DMS53 treated with DMSO at 0.1 percent for 48 hours (cell line): ENCODE data around the gene DSP.
A peak's percentile ranks its signal among the peaks of the same experiment; 100 is the strongest.

ENCODE experiments used
- DNase-seq: peaks from one replicate; lab custom pipeline; 2025; ENCODE audit not compliant: unreplicated experiment; lab: John Stamatoyannopoulos, UW

DSP gene

DNA sequence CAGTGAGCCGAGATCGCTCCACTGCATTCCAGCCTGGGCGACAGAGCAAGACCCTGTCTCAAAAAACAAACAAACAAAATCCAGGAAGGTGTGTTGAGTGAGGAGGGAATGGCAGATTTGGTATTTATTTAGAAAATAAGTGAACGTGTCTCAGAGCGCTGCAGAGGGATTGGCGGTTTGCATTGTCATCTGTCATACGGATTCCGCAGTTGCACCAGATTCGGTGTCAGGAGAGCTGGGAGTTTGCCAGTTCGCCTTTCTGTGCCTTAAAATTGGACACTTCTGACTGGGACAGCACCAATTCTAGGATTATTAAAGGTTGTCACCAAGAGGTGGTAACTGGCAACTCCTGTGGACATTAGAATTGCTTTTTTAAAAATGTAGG, 49.4 kb downstream of the DSP start:
- no peak for DNase-seq

DNA sequence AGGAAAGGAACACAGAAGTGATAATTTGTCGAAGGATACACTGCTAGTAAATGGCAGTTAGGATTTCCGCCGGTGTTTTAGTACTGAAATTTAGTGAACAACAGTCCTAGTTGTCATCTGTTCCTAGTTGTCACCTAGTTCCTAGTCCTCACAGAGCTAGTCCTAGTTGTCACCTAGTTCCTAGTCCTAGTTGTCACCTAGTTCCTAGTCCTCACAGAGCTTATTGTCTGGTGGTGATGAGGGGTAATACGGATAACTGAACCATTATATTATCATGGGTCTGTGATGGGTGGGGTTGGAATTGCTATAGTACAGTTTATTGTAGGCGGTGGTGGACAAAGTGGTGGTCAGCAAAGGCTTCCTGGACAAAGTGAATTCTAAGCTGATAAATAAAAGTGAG, 50.3 kb downstream of the DSP start:
- DNase-seq = no peak

DNA sequence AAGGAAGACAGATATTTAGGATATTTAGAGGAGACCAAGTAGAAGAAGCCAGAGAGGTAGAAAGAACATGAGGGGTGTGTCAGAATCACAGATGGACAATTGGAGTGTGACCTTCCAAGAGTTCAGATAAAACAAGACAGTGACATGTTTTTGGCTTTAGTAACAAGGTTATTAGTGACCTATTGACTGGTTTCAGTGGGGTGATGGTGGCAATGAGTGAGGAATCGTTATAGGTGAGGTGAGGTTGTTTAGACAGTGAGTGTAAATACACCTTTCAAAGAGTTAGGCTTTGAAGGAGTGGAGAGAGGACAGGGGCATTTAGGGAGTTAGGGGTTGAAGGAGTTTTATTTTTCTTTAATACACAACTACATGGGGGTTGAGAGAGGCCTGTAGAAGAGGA, 51.8 kb downstream of the DSP start:
- DNase-seq = no peak

GRCh38 chr6:7594579-7595125, 53.2 kb downstream of the DSP start:
- no peak for DNase-seq

- DNase-seq = no peak
Measured at GRCh38 chr6:7604003-7604402, 62.5 kb downstream of the DSP start.

GRCh38 chr6:7604506-7604905, 63.0 kb downstream of the DSP start:
- no peak for DNase-seq

GRCh38 chr6:7615611-7616383, 74.3 kb downstream of the DSP start:
- DNase-seq = peak; percentile 71

GRCh38 chr6:7617801-7618764, 76.6 kb downstream of the DSP start:
- DNase-seq = no peak

GRCh38 chr6:7621761-7622160, 80.3 kb downstream of the DSP start:
- no peak for DNase-seq

- DNase-seq = no peak
Measured at GRCh38 chr6:7624796-7625710, 83.6 kb downstream of the DSP start.

DNA sequence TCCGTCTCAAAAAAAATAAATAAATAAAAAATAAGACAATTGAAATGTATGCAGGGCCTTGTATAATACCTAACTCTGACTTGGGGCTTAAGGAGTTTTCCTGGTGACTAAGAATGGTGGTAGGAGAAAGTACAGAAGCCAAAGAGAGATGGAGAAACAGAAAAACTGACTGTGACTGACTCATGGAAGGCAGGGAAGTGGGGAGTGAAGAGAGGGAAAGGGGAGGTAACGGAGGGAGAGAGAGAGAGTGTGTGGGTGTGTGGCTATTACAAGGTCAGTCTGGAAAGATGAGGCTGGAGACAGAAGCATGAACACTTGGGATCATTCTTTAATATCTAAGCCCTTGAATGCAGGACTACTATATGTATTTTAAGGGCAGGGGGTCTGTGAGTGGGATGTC, 87.0 kb downstream of the DSP start:
- DNase-seq = no peak

- DNase-seq = no peak
Measured at GRCh38 chr6:7628909-7629308, 87.4 kb downstream of the DSP start.

- DNase-seq = no peak
Measured at GRCh38 chr6:7629321-7629720, 87.8 kb downstream of the DSP start.

- DNase-seq = no peak
Measured at GRCh38 chr6:7630792-7631191, 89.3 kb downstream of the DSP start.

DNA sequence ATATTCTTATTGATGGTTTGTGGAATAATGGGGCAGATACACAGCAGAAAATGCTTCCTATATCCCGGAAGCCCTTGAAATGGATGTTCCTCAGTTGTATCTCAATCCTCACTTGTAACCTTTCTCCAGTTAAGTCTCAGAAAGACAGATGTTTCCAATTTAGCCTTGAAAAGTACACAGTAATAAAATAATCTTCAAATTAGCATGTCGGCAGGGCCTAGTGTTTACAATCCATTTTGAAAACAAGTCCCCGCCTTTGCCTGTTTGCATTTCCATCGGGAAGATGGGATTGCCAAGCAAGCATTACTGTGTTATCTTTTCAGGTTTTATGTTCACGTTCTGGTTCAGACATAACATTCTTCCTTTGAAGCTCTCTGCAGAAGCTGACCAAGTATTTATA, 90.0 kb downstream of the DSP start:
- no peak for DNase-seq

DNA sequence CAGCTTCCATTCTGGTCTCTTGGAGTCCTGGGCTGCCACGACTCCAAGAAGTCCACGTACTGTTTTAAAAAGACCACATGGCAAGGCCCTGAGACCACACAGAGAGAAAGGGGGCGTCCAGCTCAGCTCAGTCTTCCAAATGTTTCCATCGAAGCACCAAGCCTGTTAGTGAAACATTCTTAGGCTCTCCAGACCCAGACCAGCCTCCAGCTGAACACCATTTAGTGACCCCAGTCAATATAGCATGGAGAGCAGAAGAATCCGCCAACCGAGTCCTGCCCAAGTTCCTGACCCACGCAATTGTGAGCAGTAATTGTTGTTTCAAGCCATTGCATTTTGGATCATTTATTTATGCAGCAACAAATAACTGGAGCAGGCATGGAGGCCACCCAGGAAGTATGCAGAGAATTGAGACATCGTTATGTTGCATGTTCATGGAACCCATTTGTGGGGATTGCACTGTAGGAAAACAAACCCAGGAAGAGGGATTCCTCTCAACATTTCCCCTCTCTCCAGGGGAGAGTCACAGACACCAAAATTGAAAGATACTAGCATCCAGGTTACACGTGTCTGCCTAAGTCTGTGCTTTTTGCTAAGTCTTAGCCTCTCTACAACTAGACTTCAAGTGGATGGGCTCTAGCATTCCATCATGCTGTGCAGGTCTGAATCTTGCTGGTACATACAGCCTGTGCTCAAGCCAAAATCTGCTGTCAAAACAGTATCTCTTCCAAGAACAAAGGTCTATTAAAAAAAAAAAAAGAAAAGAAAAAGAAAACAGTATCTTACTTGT, 91.2 kb downstream of the DSP start:
- DNase-seq = no peak

- no peak for DNase-seq
Measured at GRCh38 chr6:7633361-7633760, 91.9 kb downstream of the DSP start.

GRCh38 chr6:7636151-7636550, 94.7 kb downstream of the DSP start:
- no peak for DNase-seq
